Caki2 (cell line): Measurements from ENCODE around the gene FKBP1B. TPM values are rescaled to one million over a fixed set of nuclear protein-coding genes. Genes with fewer than 3 reads are reported as not detected.
"Not testable (repeated sequence)": the region's sequence is repeated elsewhere in the genome, so short reads cannot be mapped to it uniquely, and the experiment has no call there.

Experiments used
- DNase-seq: peaks from one replicate; pipeline ENCODE4 v3.0.0-alpha.2; 2015; ENCODE audit warnings: low read depth
- in situ Hi-C: cut with HindIII; loops from 2 replicates; pipeline ENCODE4 v1.10.0; 2016; ENCODE audit warnings: low sequenced_read_pairs, low pct_unique_long_range_greater_than_20kb, mixed read lengths
- total RNA-seq: library from RNA; depleted of rRNA; stranded (reverse); fragments of >200 nt; shearing (Covaris generic); gene quantifications from 2 replicates; pipeline ENCODE4 v1.2.3, GENCODE V29; 2014; ENCODE audit warnings: low replicate concordance

The FKBP1B gene
- total RNA-seq, 1 experiment from 2014 or later: 8.2 TPM

DNA sequence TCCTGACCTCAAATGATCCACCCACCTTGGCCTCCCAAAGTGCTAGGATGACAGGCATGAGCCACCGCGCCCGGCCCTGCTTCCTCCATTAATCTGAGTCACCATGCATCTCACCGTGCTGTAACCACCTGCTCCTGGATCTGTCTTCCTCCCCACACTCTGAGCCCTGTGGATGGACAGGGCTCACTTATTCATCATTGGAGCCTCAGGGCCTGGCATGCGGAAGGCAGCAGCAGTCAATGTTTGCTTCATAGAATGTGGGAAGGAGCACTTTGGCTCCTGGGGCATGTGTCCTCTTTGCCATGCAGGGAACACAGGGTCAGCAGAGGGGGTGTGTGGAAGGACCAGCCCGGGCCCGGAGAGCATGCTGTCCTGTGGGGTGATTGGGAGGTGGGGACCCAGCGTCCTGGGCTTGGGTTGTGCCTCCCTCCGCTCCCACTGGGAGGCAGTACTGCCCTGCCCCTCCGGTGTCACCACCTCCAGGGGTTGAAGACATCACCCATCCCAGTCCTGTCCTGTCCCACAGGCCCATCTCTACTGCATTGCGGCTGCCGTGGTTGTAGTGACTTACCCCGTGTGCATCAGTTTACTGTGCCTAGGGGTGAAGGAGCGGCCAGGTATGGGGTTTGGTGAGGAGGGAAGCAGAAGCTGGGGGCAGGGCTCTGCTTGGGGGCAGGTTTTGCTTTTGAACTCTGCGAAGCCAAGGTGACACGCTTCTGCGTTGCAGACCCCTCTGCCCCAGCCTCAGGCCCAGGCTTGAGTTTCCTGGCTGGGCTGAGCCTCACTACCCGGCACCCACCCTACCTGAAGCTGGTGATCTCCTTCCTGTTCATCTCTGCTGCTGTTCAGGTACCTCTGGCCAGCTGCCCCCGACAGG is 28.2 kb upstream of the FKBP1B start:
- DNase-seq: peak; percentile 44
- in situ Hi-C loops: no loop called here

DNA sequence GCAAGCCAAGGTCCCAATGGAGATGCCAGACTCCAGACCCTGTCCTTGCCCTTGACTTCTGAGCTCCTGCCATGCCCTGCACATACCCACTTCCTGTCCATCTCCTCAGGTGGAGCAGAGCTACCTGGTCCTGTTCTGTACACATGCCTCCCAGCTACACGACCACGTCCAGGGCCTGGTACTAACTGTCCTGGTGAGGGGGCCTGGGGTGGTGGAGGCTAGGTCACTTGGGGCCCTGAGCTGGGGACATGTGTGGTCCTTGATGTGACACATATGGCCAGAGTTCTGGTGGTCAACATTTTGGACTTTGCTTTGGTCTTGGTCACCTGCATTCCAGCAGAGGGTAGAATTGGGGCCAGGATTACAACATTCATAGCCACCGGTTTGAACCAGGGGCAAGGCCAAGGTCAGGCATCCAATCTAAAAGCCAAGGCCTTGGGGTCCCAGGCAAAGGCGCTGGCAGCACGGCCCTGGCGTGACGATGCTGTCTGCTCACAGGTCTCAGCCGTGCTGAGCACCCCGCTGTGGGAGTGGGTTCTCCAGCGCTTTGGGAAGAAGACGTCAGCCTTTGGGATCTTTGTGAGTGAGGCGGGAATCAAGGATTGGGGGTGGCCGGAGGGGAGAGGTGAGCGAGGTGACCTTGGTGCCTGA is 27.1 kb upstream of the FKBP1B start:
- in situ Hi-C loops: no loop called here

DNA sequence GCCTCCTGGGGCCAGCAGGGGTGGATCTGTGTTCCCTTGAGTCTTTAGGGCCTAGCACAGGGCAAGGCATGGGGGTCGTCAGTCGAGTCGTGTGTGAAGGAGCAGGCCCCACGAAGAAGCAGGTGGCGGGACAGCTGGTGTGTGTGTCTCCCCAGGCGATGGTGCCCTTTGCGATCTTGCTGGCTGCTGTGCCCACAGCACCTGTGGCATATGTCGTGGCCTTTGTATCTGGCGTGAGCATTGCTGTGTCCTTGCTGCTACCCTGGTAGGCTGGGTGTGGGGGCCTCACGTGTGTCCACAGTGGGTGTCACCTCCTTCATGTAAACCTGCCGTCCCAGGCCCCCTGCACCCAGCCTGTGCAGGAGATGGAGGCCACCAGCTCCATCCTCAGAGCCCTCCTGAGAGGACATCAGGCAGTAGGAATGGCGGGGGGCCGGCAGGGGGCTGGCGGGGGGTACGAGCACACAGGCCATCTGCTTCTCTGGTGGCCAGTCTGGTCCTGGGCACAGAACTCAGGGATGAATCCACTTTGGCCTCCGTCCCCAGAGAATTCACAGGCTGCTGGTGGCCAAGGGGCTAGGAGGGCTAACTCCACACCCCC is 26.5 kb upstream of the FKBP1B start:
- no peak for DNase-seq
- in situ Hi-C loops: no loop called here

More for the DNA sequence above, 27.1 kb upstream of the FKBP1B start:
- no peak for DNase-seq

DNA sequence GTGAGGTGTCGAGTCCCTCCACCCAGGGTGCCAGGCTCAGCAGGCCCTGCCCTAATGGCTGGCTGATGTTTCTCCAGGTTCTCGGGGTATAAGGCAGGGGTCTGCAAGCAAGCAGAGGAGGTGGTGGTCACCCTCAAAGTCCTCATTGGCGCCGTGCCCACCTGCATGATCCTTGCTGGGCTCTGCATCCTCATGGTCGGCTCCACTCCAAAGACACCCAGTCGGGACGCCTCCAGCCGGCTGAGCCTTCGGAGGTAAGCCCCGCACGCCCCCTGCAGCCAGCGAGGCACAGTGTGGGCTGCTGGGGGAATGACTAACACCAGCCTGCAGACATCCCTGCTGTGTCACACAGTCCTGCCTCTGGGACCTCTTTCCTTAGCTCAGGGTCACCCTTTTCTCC is 25.5 kb upstream of the FKBP1B start:
- DNase-seq: no peak

GRCh38 chr2:24024996-24025663 is 24.4 kb upstream of the FKBP1B start:
- no peak for DNase-seq
- in situ Hi-C loops: no loop called here

More for the DNA sequence above, 25.5 kb upstream of the FKBP1B start:
- in situ Hi-C loops: no loop called here

DNA sequence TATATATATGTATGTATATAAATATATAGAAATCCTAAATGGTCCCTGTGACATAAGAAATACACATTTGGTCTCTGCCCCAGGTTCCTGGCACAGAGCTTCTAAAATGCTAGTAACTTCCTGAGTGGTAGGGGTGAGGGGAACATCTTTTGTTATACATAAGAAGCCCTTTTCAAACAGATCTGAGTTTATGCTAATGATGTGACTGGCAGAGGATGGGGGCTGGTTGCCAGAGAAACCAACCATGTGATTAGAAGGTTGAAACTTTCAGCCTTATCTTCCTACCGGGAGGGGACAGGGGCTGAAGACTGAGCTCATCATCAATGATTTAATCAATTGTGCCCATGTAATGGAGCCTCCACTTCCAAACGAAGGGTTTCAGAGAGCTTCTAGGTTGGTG is 23.3 kb upstream of the FKBP1B start:
- in situ Hi-C loops: no loop called here
- DNase-seq: no peak

- in situ Hi-C loops: no loop called here
- DNase-seq: no peak
Measured at GRCh38 chr2:24038786-24039499, 10.6 kb upstream of the FKBP1B start.

- DNase-seq: no peak
- in situ Hi-C loops: no loop called here
Measured at GRCh38 chr2:24040511-24040910, 9.0 kb upstream of the FKBP1B start.

- in situ Hi-C loops, DNase-seq: not testable (repeated sequence)
Measured at GRCh38 chr2:24043133-24043532, 6.4 kb upstream of the FKBP1B start.

DNA sequence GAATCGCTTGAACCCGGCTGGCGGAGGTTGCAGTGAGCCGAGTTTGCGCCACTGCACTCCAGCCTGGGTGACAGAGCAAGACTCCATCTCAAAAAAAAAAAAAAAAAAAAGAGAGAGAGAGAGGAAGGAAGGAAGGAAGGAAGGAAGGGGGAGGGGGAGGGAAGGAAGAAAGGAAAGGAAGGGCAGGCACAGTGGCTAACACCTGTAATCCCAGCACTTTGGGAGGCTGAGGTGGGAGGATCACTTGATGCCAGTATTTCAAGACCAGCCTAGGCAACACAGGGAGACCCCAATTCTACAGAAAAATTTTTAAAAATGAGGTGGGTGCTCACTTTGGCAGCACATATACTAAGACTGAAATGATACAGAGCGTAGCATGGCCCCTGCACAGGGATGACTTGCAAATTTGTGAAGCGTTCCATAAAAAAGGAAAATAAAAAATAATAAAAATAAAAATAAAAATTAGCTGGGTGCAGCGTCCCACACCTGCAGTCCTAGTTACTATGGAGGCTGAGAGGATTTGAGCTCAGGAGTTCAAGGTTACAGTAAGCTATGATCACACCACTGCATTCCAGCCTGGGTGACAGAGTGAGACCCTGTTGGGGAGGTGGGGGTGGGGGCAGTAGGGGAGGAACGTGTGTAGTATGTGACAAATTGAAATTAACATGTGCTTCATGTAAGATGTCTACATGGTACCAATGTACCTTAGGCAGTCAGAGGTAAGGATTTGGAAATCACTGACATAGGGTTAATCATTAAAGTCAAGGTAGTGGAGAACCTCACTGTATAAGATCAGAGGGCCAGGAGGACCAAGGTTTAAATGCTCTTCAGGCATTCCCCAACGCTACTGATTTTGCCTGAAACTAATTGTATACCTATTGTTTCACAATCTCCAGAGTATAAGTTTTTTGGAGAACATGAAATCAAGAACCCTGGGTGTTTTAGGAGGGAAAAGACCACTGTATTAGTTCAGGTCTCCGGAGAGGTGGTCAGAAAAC is 3.7 kb upstream of the FKBP1B start:
- in situ Hi-C loops: no loop called here
- no peak for DNase-seq

- no peak for DNase-seq
- in situ Hi-C loops: no loop called here
Measured at GRCh38 chr2:24046599-24046929, 3.0 kb upstream of the FKBP1B start.

- in situ Hi-C loops: no loop called here
- peak; percentile 97 for DNase-seq
Measured at GRCh38 chr2:24046930-24047702, 2.4 kb upstream of the FKBP1B start, which contains the start of gene WDCP. TSS of gene WDCP (minus strand) at chr2:24047391. CDS start at chr2:24039494, 7,897 bp downstream.

- no peak for DNase-seq
- in situ Hi-C loops: no loop called here
Measured at GRCh38 chr2:24047703-24048033, 1.9 kb upstream of the FKBP1B start.

GRCh38 chr2:24048769-24049484 is 614 bp upstream of the FKBP1B start:
- in situ Hi-C loops: no loop called here

GRCh38 chr2:24050041-24050979 is 769 bp downstream of the FKBP1B start:
- in situ Hi-C loops: no loop called here
- DNase-seq: no peak

More at GRCh38 chr2:24048769-24049484, 614 bp upstream of the FKBP1B start:
- no peak for DNase-seq
